A673 (cell line): ENCODE measurements around the gene TTLL7. TPM values are rescaled to one million over a fixed set of nuclear protein-coding genes. Genes with fewer than 3 reads are reported as not detected.

Experiments
- BruUV-seq: library from RNA; stranded (reverse); fragments of 400-500 nt; replicated peaks from 2 replicates; lab custom pipeline; 2021; lab: Mats Ljungman, UMichigan
- CTCF ChIA-PET: fragments of 300-600 bp; sonication (Branson Sonifier 250); formaldehyde crosslinking; loops from one replicate; lab custom pipeline; 2022; ENCODE audit warnings: antibody characterized with exemption; lab: Charles Lee
- POLR2A ChIA-PET: fragments of 300-600 bp; sonication (Branson Sonifier 250); formaldehyde crosslinking; loops from one replicate; lab custom pipeline; 2022; ENCODE audit warnings: antibody characterized with exemption; ENCODE audit not compliant: low non-redundant PET; lab: Charles Lee
- DNase-seq: peaks from one replicate; pipeline ENCODE4 v3.0.0-alpha.2; 2015; ENCODE audit warnings: low spot score
- H3K27ac ChIP-seq: fragments of 200-600 bp; sonication (generic); 2 replicates; pipeline ENCODE4 v1.5.1; 2016; ENCODE audit warnings: mixed run types, low read depth, mild to moderate bottlenecking, mixed read lengths, antibody characterized with exemption, low read length; ENCODE audit not compliant: poor library complexity, severe bottlenecking
- H3K27me3 ChIP-seq: fragments of 200-600 bp; sonication (generic); replicated peaks from 2 replicates; pipeline ENCODE4 v1.6.1; 2017; ENCODE audit warnings: mixed run types, low read depth, mild to moderate bottlenecking, mixed read lengths, antibody characterized with exemption, low read length; ENCODE audit not compliant: insufficient read depth, poor library complexity
- H3K36me3 ChIP-seq: fragments of 200-600 bp; sonication (generic); 2 replicates; pipeline ENCODE4 v1.6.1; 2016; ENCODE audit warnings: mixed run types, mild to moderate bottlenecking, mixed read lengths, antibody characterized with exemption, low read length; ENCODE audit not compliant: insufficient read depth, poor library complexity, severe bottlenecking
- H3K4me1 ChIP-seq: fragments of 200-600 bp; sonication (generic); 2 replicates; pipeline ENCODE4 v1.6.1; 2017; ENCODE audit warnings: mixed run types, mild to moderate bottlenecking, mixed read lengths, antibody characterized with exemption, low read length; ENCODE audit not compliant: insufficient read depth, poor library complexity, severe bottlenecking
- H3K4me3 ChIP-seq: fragments of 200-600 bp; sonication (generic); 2 replicates; pipeline ENCODE4 v1.5.1; 2016; ENCODE audit warnings: low read depth, mixed run types, mild to moderate bottlenecking, mixed read lengths, low read length; ENCODE audit not compliant: poor library complexity, severe bottlenecking
- H3K9me3 ChIP-seq: fragments of 200-600 bp; sonication (generic); 2 replicates; pipeline ENCODE4 v1.6.1; 2016; ENCODE audit warnings: mixed run types, low read depth, mild to moderate bottlenecking, mixed read lengths, antibody characterized with exemption, low read length; ENCODE audit not compliant: poor library complexity, severe bottlenecking
- EZH2 ChIP-seq: fragments of 200-600 bp; sonication (generic); IDR thresholded peaks from 2 replicates; pipeline ENCODE4 v1.6.1; 2017; ENCODE audit warnings: borderline replicate concordance, low read depth, mild to moderate bottlenecking, mixed read lengths, antibody characterized with exemption, low read length; ENCODE audit not compliant: poor library complexity, severe bottlenecking
- intact Hi-C: fragments of 100-400 bp; cut with micrococcal nuclease; formaldehyde crosslinking; loops from one replicate; pipeline ENCODE4 v1.10.0; 2022; ENCODE audit not compliant: unreplicated experiment
- total RNA-seq: library from RNA; stranded (reverse); gene quantifications from 2 replicates; pipeline ENCODE4 v1.2.3, GENCODE V29; 2021
- TF ChIP-seq, protein P1 (sequence below): fragments of 300-800, 200-600 bp; sonication (generic); conservative IDR thresholded peaks from 2 replicates; pipeline ENCODE4 v1.5.1; 2017; ENCODE audit warnings: low read depth, mild to moderate bottlenecking, antibody characterized with exemption, low read length, moderate library complexity, mixed read lengths

The TTLL7 gene
- total RNA-seq, 1 experiment from 2014 or later, result 34.2 TPM

DNA sequence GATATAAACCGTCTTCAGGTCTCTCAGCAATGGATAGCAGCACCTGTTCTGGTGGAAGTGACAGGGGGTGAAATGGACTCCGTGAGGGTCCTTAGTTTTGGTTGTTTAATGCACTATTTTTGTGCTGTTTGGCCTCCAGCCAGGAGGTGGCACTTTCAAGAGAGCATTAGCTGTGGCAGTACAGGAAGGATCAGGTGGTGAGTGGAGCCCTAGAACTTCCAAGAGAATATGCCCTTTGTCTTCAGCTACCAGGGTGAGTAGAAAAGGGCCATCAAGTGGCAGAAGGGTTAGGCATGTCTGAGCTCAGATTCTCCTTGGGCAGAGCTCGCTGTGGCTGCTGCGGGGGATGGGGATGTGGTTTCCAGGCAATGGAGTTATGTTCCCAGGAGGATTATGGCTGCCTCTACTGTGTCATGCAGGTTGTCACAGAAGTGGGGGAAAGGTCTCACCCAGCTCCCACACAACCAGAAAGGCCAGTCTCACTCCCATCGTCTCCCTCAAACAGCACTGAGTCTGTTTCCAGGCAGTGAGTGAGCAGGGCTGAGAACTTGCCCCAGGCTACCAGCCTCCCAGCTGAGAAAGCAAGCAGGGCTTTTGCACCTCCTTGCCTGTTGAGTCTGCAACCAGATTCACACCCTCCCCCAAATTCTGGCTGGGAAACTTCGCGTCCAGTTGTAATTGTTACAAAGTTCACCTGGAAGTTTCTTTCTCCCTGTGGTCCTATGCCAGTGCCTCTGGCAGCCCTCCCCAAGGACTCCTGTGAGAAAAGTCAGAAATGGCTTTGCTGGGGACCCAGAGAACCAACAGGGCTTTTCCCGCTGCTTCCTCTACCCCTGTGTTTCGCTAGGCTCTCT, 39.1 kb upstream of the TTLL7 start:
- no TSS peak for BruUV-seq
- intact Hi-C loops, result no loop called here
- CTCF ChIA-PET, result no interaction called here

DNA sequence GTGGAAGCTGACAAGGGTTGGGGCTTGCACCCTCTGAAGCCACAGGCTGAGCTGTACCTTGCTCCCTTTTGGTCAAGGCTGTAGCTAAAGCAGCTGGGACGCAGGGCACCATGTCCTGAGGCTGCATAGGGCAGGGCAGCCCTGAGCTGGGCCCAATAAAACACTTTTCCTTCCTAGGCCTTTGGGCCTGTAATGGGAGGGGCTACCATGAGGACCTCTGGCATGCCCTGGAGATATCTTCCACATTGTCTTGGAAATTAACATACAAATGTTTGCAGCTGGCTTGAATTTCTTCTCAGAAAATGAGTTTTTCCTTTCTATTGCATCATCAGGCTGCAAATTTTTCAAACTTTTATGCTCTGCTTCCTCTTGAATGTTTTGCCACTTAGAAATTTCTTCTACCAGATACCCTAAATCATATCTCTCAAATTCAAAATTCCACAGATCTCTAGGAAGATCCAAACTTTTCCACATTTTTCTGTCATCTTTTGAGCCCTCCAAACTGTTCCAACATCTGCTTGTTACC, 32.9 kb upstream of the TTLL7 start:
- no TSS peak for BruUV-seq
- Histone ChIP-seq H3K36me3 (no peaks in the 10 kb centered on the region), H3K27ac (no peak overlapping the region), H3K4me3 (no peak overlapping the region), H3K4me1 (no peaks in the 10 kb centered on the region), H3K9me3 (no peaks in the 10 kb centered on the region), H3K27me3 (no peaks in the 10 kb centered on the region)
- TF ChIP-seq EZH2, result no peak
- TF ChIP-seq, protein P1, sequence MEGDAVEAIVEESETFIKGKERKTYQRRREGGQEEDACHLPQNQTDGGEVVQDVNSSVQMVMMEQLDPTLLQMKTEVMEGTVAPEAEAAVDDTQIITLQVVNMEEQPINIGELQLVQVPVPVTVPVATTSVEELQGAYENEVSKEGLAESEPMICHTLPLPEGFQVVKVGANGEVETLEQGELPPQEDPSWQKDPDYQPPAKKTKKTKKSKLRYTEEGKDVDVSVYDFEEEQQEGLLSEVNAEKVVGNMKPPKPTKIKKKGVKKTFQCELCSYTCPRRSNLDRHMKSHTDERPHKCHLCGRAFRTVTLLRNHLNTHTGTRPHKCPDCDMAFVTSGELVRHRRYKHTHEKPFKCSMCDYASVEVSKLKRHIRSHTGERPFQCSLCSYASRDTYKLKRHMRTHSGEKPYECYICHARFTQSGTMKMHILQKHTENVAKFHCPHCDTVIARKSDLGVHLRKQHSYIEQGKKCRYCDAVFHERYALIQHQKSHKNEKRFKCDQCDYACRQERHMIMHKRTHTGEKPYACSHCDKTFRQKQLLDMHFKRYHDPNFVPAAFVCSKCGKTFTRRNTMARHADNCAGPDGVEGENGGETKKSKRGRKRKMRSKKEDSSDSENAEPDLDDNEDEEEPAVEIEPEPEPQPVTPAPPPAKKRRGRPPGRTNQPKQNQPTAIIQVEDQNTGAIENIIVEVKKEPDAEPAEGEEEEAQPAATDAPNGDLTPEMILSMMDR, result no peak
- DNase-seq, result no peak
- ChIA-PET CTCF (no interaction called here), POLR2A (no interaction called here)
- intact Hi-C loops, result no loop called here

More for the DNA sequence above, 39.1 kb upstream of the TTLL7 start:
- H3K27ac ChIP-seq, result no peak overlapping the region
- H3K36me3 ChIP-seq, result no peaks in the 10 kb centered on the region
- H3K4me3 ChIP-seq, result no peak overlapping the region
- TF ChIP-seq EZH2, result no peak
- POLR2A ChIA-PET, result no interaction called here
- H3K27me3 ChIP-seq, result no peaks in the 10 kb centered on the region
- no peak for DNase-seq
- H3K4me1 ChIP-seq, result no peaks in the 10 kb centered on the region
- H3K9me3 ChIP-seq, result no peaks in the 10 kb centered on the region

DNA sequence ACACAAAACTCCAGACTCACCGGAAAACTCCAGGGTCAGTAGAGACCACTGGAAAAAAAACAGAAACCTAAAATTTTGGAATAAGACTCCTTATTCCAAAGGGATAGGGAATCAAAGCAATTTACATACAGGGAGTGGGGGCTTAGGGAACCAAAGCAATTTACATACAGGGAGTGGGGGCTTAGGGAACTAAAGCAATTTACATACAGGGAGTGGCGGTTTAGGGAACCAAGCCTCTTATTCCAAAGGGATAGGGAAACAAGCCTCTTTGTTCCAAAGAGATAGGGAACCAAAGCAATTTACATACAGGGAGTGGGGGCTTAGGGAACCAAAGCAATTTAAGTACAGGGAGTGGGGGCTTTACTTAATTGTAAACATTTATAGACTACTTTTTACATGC, 28.4 kb upstream of the TTLL7 start:
- ChIA-PET POLR2A (no interaction called here), CTCF (no interaction called here)
- Histone ChIP-seq H3K4me3 (no peak overlapping the region), H3K27me3 (no peaks in the 10 kb centered on the region), H3K4me1 (no peaks in the 10 kb centered on the region), H3K27ac (no peak overlapping the region), H3K9me3 (no peaks in the 10 kb centered on the region), H3K36me3 (no peaks in the 10 kb centered on the region)
- no peak for DNase-seq
- no TSS peak for BruUV-seq
- TF ChIP-seq, protein P1, result no peak
- no peak for TF ChIP-seq EZH2
- intact Hi-C loops, result no loop called here
